ENCODE data around the gene UBA6.
A peak's percentile ranks its signal among the peaks of the same experiment; 100 is the strongest.
"Not testable (repeated sequence)": the region's sequence is repeated elsewhere in the genome, so short reads cannot be mapped to it uniquely, and the experiment has no call there.

The UBA6 gene

GRCh38 chr4:67660418-67660817 is 40.5 kb downstream of the UBA6 start:
- no peak for DNase-seq (ENCODE audit: low spot score)

GRCh38 chr4:67659065-67659464 is 41.9 kb downstream of the UBA6 start:
- no peak for DNase-seq (ENCODE audit: low spot score)

GRCh38 chr4:67658302-67658701 is 42.7 kb downstream of the UBA6 start:
- DNase-seq (ENCODE audit: low spot score) = no peak

- DNase-seq (ENCODE audit: low spot score) = no peak
These were observed 49.4 kb downstream of the UBA6 start for GRCh38 chr4:67651536-67651935.

GRCh38 chr4:67638136-67638535 is 62.8 kb downstream of the UBA6 start:
- no peak for DNase-seq (ENCODE audit: low spot score)

- not testable (repeated sequence) for DNase-seq (ENCODE audit: low spot score)
These were observed 64.0 kb downstream of the UBA6 start for GRCh38 chr4:67636978-67637377.

GRCh38 chr4:67635331-67635730 is 65.6 kb downstream of the UBA6 start:
- peak; percentile 83 for DNase-seq (ENCODE audit: low spot score)

GRCh38 chr4:67634741-67635140 is 66.2 kb downstream of the UBA6 start:
- DNase-seq (ENCODE audit: low spot score) = no peak

GRCh38 chr4:67632492-67632891 is 68.5 kb downstream of the UBA6 start:
- DNase-seq (ENCODE audit: low spot score) = no peak

- DNase-seq (ENCODE audit: low spot score) = peak; percentile 64
These were observed 76.0 kb downstream of the UBA6 start for GRCh38 chr4:67624939-67625338.

GRCh38 chr4:67616478-67616877 is 84.5 kb downstream of the UBA6 start:
- no peak for DNase-seq (ENCODE audit: low spot score)

GRCh38 chr4:67615119-67615518 is 85.8 kb downstream of the UBA6 start:
- no peak for DNase-seq (ENCODE audit: low spot score)

- no peak for DNase-seq (ENCODE audit: low spot score)
These were observed 86.8 kb downstream of the UBA6 start for GRCh38 chr4:67614186-67614585.

GRCh38 chr4:67608027-67608426 is 92.9 kb downstream of the UBA6 start:
- DNase-seq (ENCODE audit: low spot score) = no peak

GRCh38 chr4:67604749-67605148 is 96.2 kb downstream of the UBA6 start:
- no peak for DNase-seq (ENCODE audit: low spot score)

GRCh38 chr4:67604029-67604381 is 97.0 kb downstream of the UBA6 start:
- no peak for DNase-seq (ENCODE audit: low spot score)

GRCh38 chr4:67603310-67604028 is 97.5 kb downstream of the UBA6 start:
- no peak for DNase-seq (ENCODE audit: low spot score)

- DNase-seq (ENCODE audit: low spot score) = peak; percentile 50
These were observed 107.2 kb downstream of the UBA6 start for GRCh38 chr4:67593741-67594175.

- no peak for DNase-seq (ENCODE audit: low spot score)
These were observed 113.8 kb downstream of the UBA6 start for GRCh38 chr4:67587156-67587555.

GRCh38 chr4:67584496-67584895 is 116.5 kb downstream of the UBA6 start:
- no peak for DNase-seq (ENCODE audit: low spot score)

GRCh38 chr4:67581913-67582312 is 119.0 kb downstream of the UBA6 start:
- DNase-seq (ENCODE audit: low spot score) = no peak

GRCh38 chr4:67581208-67581857 is 119.6 kb downstream of the UBA6 start:
- no peak for DNase-seq (ENCODE audit: low spot score)

- DNase-seq (ENCODE audit: low spot score) = no peak
These were observed 120.4 kb downstream of the UBA6 start for GRCh38 chr4:67580577-67580976.

- no peak for DNase-seq (ENCODE audit: low spot score)
These were observed 124.4 kb downstream of the UBA6 start for GRCh38 chr4:67576538-67576937.
